HUES6 (cell line): ENCODE results near the gene CTDSP2.

Experiments used
- H3K27ac ChIP-seq: 2 replicates; pipeline ENCODE4 v1.7.0; 2013; ENCODE audit warnings: low read depth, mild to moderate bottlenecking, low read length, inconsistent platforms
- H3K27me3 ChIP-seq: 2 replicates; pipeline ENCODE4 v1.6.1; 2013; ENCODE audit warnings: low read length; ENCODE audit not compliant: control insufficient read depth, insufficient read depth
- H3K36me3 ChIP-seq: 2 replicates; pipeline ENCODE4 v1.6.1; 2013; ENCODE audit warnings: low read length; ENCODE audit not compliant: control insufficient read depth, insufficient read depth
- H3K4me1 ChIP-seq: 2 replicates; pipeline ENCODE4 v1.6.1; 2013; ENCODE audit warnings: low read length; ENCODE audit not compliant: control insufficient read depth, insufficient read depth
- H3K4me3 ChIP-seq: 2 replicates; pipeline ENCODE4 v1.5.1; 2013; ENCODE audit warnings: low read depth, low read length
- H3K9ac ChIP-seq: one replicate; pipeline ENCODE4 v1.6.1; 2013; ENCODE audit warnings: mild to moderate bottlenecking, low read length
- H3K9me3 ChIP-seq: 2 replicates; pipeline ENCODE4 v1.6.1; 2013; ENCODE audit warnings: low read depth, low read length; ENCODE audit not compliant: control insufficient read depth, insufficient read depth

CTDSP2 gene, protein sequence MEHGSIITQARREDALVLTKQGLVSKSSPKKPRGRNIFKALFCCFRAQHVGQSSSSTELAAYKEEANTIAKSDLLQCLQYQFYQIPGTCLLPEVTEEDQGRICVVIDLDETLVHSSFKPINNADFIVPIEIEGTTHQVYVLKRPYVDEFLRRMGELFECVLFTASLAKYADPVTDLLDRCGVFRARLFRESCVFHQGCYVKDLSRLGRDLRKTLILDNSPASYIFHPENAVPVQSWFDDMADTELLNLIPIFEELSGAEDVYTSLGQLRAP

DNA sequence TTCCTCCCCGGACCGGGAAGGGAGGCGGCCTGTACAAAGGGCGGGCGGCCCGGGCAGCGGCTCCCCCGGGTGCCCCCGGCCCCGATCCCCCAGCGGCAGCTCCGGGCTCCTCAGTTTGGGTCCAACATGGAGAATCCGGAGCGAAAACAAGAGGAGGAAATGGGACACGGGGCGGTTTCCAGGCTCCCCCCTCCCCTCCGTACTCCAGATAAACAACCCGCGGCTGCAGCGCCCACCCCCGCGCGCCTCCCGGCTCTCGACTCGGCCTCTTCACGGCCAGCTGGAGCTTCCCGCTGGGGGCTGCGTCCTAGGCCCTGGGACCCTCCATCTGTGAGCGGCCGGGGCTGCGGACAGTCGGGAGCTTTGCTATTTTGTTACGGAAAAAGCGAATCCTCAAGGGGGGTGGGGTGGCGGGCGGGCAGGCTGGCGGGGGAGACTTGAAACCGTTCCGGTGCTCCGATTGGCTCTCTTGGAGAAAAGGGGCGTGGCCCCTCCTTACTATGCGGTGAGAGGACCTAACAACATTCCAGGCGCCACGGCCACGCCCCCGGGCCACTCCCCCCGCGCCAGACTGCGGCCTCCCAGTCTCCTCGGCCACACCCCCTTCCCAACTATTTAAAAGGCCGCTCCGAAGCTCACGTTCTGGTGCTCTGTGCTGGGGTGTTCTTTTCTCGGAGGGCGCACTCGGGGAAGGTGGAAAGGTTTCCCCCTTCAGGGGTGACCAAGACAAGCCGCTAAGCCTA is at the start of gene CTDSP2:
TSS of gene CTDSP2 (minus strand) at position 153 of the 743 bp plus-strand sequence. CDS start 294 bp downstream, outside the sequence.
- H3K27me3 ChIP-seq: peaks cover 9% of the 10 kb centered on the region
- peak within 1 kb of the TSS; percentile 96 for H3K9ac ChIP-seq
- peaks cover 44% of the 10 kb centered on the region for H3K4me1 ChIP-seq
- H3K36me3 ChIP-seq: no peaks in the 10 kb centered on the region
- peak within 1 kb of the TSS; percentile 100 for H3K27ac ChIP-seq
- no peaks in the 10 kb centered on the region for H3K9me3 ChIP-seq
- H3K4me3 ChIP-seq: peak within 1 kb of the TSS; percentile 99

DNA sequence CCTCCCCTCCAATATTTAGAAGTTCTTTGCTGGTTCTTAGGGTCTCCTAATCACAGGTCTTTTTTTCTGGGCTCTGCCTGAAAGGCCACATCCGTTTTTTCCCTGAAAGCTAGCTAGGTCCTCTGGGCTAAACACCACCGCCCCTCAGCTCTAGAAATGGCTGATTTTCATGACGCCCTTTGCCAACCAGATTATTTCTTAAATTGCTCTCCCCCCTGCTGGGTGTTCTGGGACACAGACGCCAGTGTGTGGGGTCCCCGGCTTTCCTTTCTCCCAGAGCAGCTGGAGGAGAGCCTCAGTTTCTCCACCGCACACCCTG is 49.5 kb upstream of the CTDSP2 start:
- H3K4me1 ChIP-seq: peaks cover 30% of the 10 kb centered on the region
- no peaks in the 10 kb centered on the region for H3K9me3 ChIP-seq
- H3K27me3 ChIP-seq: peaks cover 15% of the 10 kb centered on the region; the same call in 1 of the 2 replicates
- H3K36me3 ChIP-seq: no peaks in the 10 kb centered on the region
- peak overlapping the region; percentile 59 for H3K4me3 ChIP-seq
- peak overlapping the region; percentile 44 for H3K9ac ChIP-seq
- H3K27ac ChIP-seq: peak overlapping the region; percentile 11; the same call in 1 of the 2 replicates

DNA sequence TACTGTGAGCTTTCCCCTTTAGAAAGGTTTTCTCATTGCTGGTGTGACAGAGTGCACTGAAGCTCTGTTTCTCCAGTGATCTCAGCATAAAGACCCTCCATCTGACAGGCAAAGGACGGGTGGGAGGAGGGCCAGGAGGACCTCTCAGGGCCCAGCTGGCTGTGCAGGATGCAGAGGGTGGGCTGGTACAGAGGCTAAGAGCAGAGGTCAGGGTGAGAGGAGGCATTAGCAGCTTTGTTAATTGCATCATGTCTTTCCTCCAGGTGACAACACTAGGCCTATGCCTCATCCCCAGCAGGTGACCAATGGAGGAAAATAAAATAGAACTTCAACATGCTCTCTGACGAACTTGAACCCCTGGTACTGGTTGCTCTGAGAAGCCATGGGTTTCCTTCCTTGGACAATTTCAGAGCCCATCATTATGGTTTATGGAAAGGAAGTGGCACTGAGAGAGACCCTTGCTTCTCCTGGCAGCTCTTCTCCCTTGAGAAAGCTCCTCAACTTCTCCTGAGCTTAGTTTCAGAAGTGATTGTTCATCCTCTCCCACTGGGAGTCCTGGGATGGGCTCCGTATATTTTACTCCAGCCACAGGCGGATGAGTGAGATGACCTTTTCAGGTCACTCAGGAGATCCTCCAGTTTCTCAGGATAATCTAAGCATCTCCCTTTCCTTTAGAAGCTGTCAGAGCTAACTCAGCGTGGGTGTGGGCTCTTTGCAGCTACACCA is 49.0 kb upstream of the CTDSP2 start:
- Histone ChIP-seq H3K27ac (no peak overlapping the region), H3K4me3 (no peak overlapping the region), H3K9ac (no peak overlapping the region), H3K36me3 (no peaks in the 10 kb centered on the region), H3K4me1 (peaks cover 30% of the 10 kb centered on the region), H3K9me3 (no peaks in the 10 kb centered on the region), H3K27me3 (peaks cover 15% of the 10 kb centered on the region; the same call in 1 of the 2 replicates)

DNA sequence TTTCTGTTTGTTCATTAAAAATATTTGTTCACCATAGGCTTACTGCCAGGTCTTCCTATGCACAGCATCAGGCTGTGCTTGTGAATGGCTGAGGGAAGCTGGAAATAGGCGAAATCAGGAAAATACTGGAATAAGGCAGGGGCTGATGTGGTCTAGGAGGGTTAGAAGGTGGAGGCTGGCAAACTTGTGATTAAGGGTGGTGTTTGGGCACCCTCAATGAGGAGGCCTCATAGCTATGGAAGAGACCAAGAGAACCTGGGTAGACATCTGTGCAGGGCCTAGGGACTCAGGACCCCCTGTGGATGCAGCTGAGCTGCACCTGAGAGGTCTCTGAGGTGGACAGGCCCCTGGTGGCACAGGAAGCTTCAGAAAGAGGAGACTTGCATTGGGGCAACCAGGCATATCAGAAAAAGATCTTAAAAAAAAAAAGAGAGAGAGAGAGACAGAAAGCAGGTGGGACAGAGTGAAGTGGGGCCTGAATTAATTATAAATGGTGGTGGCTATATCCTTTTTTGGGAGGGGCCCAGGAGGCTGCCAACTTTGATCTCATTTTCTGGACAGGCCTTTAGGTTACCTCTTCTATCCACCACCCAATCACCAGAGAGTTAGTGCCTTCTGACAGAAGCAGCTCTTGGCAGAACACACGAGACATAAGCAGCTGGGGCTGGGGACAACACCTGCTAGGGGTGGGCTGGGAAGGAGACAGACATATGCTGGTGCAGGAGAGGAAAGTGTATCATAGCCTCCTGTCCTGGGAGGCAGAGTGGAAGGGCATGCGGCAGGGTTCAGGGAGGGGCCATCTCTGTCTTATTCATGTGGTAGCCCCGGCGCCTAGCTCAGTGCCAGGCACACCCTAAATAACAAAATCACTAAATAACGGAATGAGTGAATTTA is 48.1 kb upstream of the CTDSP2 start:
- H3K9me3 ChIP-seq: no peaks in the 10 kb centered on the region
- H3K36me3 ChIP-seq: no peaks in the 10 kb centered on the region
- peaks cover 15% of the 10 kb centered on the region; the same call in 1 of the 2 replicates for H3K27me3 ChIP-seq
- H3K27ac ChIP-seq: no peak overlapping the region
- H3K4me1 ChIP-seq: peaks cover 33% of the 10 kb centered on the region
- no peak overlapping the region for H3K9ac ChIP-seq
- H3K4me3 ChIP-seq: no peak overlapping the region

DNA sequence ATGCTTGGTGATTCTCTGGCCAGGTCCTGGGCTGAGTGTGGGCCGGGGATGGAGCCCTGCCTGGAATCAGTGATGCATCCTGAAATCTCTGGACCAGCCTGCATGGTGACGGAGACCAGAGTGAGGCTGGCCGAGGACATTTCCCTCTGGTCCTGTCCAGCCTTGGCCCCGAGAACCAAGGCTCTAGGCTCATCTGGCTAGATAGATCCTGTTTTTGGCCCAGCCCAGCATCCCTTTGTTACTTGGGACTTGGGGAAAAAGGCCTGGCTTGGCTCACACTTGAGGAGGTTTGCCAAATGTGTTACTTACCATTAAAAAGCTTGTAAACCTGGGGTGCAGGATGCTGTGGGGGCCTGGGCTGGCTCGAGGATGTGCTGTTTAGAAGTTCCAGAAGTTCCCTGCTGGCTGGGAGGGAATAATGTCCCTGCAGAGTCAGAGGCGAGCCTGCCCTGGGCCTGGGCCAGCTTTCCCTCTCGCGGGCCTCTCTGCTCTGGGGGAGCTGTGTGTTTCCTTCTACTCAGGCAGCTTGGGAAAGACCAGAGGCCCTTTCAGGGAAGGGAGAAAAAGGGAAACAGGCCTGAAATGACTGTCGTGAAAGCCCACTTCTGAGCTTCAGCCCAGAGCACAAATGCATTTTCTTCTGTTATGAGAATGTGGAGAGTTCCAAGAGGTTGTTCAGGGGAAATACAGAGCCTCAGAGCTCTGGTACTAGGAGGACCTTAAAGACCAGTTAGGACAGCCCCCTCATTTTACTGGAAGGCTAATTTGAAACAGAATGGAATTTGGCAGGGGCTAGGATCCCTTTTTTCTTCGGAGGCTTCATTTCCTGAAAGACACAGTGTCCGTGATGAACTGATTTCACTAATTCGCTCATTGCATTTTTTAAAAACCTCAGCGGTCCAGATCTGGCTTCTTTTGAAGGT is 47.2 kb upstream of the CTDSP2 start:
- Histone ChIP-seq H3K27ac (no peak overlapping the region), H3K9me3 (no peaks in the 10 kb centered on the region), H3K9ac (no peak overlapping the region), H3K27me3 (peaks cover 15% of the 10 kb centered on the region; the same call in 1 of the 2 replicates), H3K4me1 (peaks cover 43% of the 10 kb centered on the region), H3K4me3 (no peak overlapping the region; the same call in 1 of the 2 replicates), H3K36me3 (no peaks in the 10 kb centered on the region)

DNA sequence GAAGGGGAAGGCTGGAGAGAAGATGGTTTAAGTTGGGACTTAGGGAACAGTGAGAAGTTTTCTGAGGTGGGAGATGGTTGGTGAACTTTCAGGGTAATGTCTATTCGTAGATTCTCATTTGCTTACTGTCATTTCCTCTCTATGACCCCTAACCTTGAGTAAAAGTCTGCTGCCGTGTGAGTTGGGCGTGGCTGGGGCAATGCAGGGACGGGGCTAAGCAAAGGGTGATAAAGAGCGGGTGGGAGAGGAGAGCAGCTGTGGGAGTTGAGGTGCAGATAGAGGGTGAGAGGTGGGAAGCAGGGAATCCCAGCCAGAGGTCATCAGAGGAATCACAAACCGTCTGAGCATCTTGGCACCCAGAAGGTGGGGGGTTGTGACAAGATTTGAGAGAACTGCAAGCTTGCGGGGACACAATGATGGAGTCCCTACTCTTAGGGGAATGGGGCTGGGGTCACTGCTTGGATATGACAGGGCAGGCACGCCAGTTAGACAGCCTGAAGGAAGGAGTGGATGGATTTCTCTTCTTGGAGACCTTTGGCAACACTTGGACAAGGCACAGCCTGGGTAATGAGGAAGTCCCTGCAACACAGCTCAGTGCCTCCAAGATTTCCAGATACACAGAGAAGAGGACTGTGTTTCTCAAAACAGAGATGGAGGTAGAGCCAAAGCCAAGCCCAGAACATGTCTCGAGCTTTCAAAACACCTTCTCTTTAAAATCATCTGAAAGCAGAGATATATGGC is 45.9 kb upstream of the CTDSP2 start:
- no peak overlapping the region for H3K4me3 ChIP-seq
- no peak overlapping the region for H3K27ac ChIP-seq
- H3K4me1 ChIP-seq: peaks cover 52% of the 10 kb centered on the region
- no peak overlapping the region for H3K9ac ChIP-seq
- H3K9me3 ChIP-seq: no peaks in the 10 kb centered on the region
- no peaks in the 10 kb centered on the region for H3K36me3 ChIP-seq
- peaks cover 5% of the 10 kb centered on the region; the same call in 1 of the 2 replicates for H3K27me3 ChIP-seq

DNA sequence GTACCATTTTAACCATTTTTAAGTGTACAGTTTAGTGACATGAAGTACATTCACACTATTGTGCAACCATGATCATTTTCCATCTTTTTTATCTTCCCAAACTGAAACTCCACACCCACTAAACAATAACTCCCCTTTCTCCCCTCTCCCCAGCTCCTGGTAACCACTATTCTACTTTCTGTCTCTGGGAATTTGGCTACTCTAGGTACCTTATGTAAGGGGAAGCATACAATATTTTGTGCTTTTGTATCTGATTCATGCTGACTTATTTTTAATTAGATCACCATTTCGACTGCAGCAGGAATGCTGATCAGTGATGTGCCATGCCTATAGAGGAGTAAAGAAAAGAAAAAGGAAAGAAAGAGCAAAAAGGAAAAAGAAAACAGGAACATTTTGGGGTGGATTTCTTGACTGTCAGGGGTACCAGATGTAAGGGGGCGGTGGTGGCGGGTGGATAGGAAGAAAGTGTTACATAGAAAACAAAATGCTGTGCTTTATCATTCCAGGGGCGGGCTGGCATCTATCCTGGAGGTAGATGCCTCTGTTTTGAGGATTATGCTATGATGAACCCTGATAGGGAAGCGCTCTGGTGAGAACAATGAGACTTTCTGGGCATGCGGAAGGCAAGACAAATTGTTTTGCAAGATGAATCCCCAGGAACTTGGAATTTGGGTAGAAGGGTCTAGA is 45.2 kb upstream of the CTDSP2 start:
- Histone ChIP-seq H3K27me3 (no peaks in the 10 kb centered on the region; the same call in 1 of the 2 replicates), H3K27ac (no peak overlapping the region), H3K9ac (no peak overlapping the region), H3K4me3 (no peak overlapping the region), H3K36me3 (no peaks in the 10 kb centered on the region), H3K9me3 (no peaks in the 10 kb centered on the region), H3K4me1 (peaks cover 47% of the 10 kb centered on the region)

DNA sequence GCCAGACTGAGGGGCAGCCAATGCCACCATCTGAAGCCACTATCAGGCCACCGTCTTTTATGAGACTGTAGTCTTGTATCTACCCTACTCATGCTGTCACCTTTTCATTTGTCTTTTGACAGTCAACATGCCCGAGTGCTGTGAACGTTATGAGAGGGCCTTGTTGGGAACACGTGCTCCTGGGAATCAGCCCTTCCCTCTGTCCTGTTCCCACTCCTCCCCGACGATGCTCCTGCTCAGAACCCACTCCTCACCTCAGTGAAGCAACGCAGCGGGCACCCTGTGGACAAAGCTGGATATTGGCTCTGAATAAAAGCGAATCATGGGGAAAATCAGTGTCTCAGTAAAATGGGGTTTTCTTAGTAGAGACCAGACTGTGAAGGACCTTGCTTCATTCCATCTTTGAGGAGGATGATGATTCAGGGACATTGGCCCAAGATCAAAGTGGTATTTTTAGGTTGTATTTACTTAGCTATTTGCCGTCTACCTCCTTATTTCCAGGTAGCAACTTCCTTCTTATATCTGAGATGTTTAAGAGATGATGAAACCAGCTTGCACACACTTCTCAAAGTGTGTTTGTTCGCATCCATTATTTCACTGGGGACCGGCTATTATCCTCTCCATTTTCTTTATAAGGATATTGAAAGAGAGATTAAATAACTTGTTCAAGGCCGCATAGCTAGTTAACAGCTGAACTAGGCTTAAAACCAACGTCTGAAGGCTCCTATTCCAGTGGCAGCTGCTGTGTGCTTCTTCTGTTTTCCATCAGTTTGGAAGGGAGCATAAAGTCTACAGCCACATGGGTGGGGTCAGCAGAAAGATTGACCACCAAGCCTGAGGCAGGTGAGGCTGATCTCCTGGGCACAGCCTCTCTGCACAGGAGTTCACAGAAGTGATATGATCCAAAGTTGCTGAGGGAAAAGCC is 43.9 kb upstream of the CTDSP2 start:
- Histone ChIP-seq H3K27me3 (no peaks in the 10 kb centered on the region; the same call in 1 of the 2 replicates), H3K36me3 (no peaks in the 10 kb centered on the region), H3K4me1 (peaks cover 38% of the 10 kb centered on the region), H3K9ac (no peak overlapping the region), H3K9me3 (no peaks in the 10 kb centered on the region), H3K4me3 (no peak overlapping the region), H3K27ac (no peak overlapping the region)
